IPS DF 6.9 (cell line): ENCODE data around the gene SCG3.
"Not testable (repeated sequence)": the region's sequence is repeated elsewhere in the genome, so short reads cannot be mapped to it uniquely, and the experiment has no call there.

Experiments
- DNase-seq: peaks from one replicate; pipeline ENCODE4 v3.0.0-alpha.2; 2013; ENCODE audit warnings: low read depth, low spot score
- H3K27ac ChIP-seq: one replicate; pipeline ENCODE4 v1.5.1; 2013; ENCODE audit warnings: low read length, control low read depth
- H3K27me3 ChIP-seq: 2 replicates; pipeline ENCODE4 v1.6.1; 2013; ENCODE audit warnings: mild to moderate bottlenecking, low read length; ENCODE audit not compliant: control insufficient read depth, insufficient read depth
- H3K36me3 ChIP-seq: 2 replicates; pipeline ENCODE4 v1.6.1; 2013; ENCODE audit warnings: low read length; ENCODE audit not compliant: control insufficient read depth, insufficient read depth
- H3K4me1 ChIP-seq: 2 replicates; pipeline ENCODE4 v1.6.1; 2013; ENCODE audit warnings: low read length; ENCODE audit not compliant: control insufficient read depth, insufficient read depth
- H3K4me3 ChIP-seq: 2 replicates; pipeline ENCODE4 v1.5.1; 2013; ENCODE audit warnings: mild to moderate bottlenecking, low read length
- H3K9me3 ChIP-seq: 2 replicates; pipeline ENCODE4 v1.6.1; 2013; ENCODE audit warnings: low read length, inconsistent platforms; ENCODE audit not compliant: control insufficient read depth, insufficient read depth
- WGBS: extraction: QIAGEN DNeasy Blood & Tissue Kit; methylation state at CpG from one replicate; pipeline ENCODE4 v1.1.7; 2013; ENCODE audit warnings: mixed read lengths, missing lambda C conversion rate; ENCODE audit not compliant: insufficient read length, insufficient coverage; 5-methylcytosine and 5-hydroxymethylcytosine counted together

Gene SCG3

GRCh38 chr15:51655401-51656057 is 25.8 kb upstream of the SCG3 start:
- WGBS: no CpG with 5 or more reads among the region's 24 CpGs
- not testable (repeated sequence) for H3K27ac ChIP-seq, H3K4me1 ChIP-seq

GRCh38 chr15:51658664-51659063 is 22.6 kb upstream of the SCG3 start:
- Histone ChIP-seq H3K27me3 (no peaks in the 10 kb centered on the region), H3K9me3 (no peaks in the 10 kb centered on the region), H3K36me3 (no peaks in the 10 kb centered on the region), H3K27ac (no peak overlapping the region), H3K4me1 (no peaks in the 10 kb centered on the region), H3K4me3 (no peak overlapping the region)
- WGBS: no CpG with 5 or more reads among the region's 3 CpGs
- DNase-seq: no peak

More at GRCh38 chr15:51655401-51656057, 25.8 kb upstream of the SCG3 start:
- not testable (repeated sequence) for H3K36me3 ChIP-seq, H3K4me3 ChIP-seq, DNase-seq, H3K27me3 ChIP-seq, H3K9me3 ChIP-seq

GRCh38 chr15:51661072-51661471 is 20.2 kb upstream of the SCG3 start:
- WGBS: no CpG with 5 or more reads among the region's 2 CpGs
- Histone ChIP-seq H3K27me3 (no peaks in the 10 kb centered on the region), H3K36me3 (no peaks in the 10 kb centered on the region), H3K27ac (no peak overlapping the region), H3K4me1 (no peaks in the 10 kb centered on the region), H3K4me3 (no peak overlapping the region), H3K9me3 (no peaks in the 10 kb centered on the region)
- DNase-seq: no peak

GRCh38 chr15:51667478-51667877 is 13.8 kb upstream of the SCG3 start:
- no peaks in the 10 kb centered on the region for H3K27me3 ChIP-seq
- peaks cover 2% of the 10 kb centered on the region; the same call in 1 of the 2 replicates for H3K4me1 ChIP-seq
- H3K27ac ChIP-seq: no peak overlapping the region
- H3K9me3 ChIP-seq: no peaks in the 10 kb centered on the region
- H3K4me3 ChIP-seq: no peak overlapping the region
- no peak for DNase-seq
- no CpG with 5 or more reads among the region's 6 CpGs for WGBS
- H3K36me3 ChIP-seq: no peaks in the 10 kb centered on the region

GRCh38 chr15:51668446-51668845 is 12.9 kb upstream of the SCG3 start:
- no peak overlapping the region for H3K27ac ChIP-seq
- no peaks in the 10 kb centered on the region for H3K36me3 ChIP-seq
- DNase-seq: no peak
- no peaks in the 10 kb centered on the region for H3K27me3 ChIP-seq
- H3K4me3 ChIP-seq: no peak overlapping the region
- peaks cover 2% of the 10 kb centered on the region; the same call in 1 of the 2 replicates for H3K4me1 ChIP-seq
- WGBS: no CpG with 5 or more reads among the region's 5 CpGs
- no peaks in the 10 kb centered on the region for H3K9me3 ChIP-seq

GRCh38 chr15:51669381-51669780 is 11.9 kb upstream of the SCG3 start:
- Histone ChIP-seq H3K27me3 (no peaks in the 10 kb centered on the region), H3K4me3 (no peak overlapping the region), H3K4me1 (peaks cover 2% of the 10 kb centered on the region; the same call in 1 of the 2 replicates), H3K27ac (no peak overlapping the region), H3K9me3 (no peaks in the 10 kb centered on the region), H3K36me3 (no peaks in the 10 kb centered on the region)
- DNase-seq: no peak
- no CpG with 5 or more reads among the region's 2 CpGs for WGBS

GRCh38 chr15:51672155-51672687 is 9.1 kb upstream of the SCG3 start:
- Histone ChIP-seq H3K27ac (no peak overlapping the region), H3K4me3 (no peak overlapping the region), H3K27me3 (no peaks in the 10 kb centered on the region), H3K36me3 (no peaks in the 10 kb centered on the region), H3K4me1 (peaks cover 2% of the 10 kb centered on the region; the same call in 1 of the 2 replicates), H3K9me3 (no peaks in the 10 kb centered on the region)
- no CpG with 5 or more reads among the region's 9 CpGs for WGBS
- no peak for DNase-seq

GRCh38 chr15:51672913-51673857 is 8.1 kb upstream of the SCG3 start:
- Histone ChIP-seq H3K27me3 (no peaks in the 10 kb centered on the region), H3K4me3 (no peak overlapping the region), H3K4me1 (peaks cover 2% of the 10 kb centered on the region; the same call in 1 of the 2 replicates), H3K9me3 (no peaks in the 10 kb centered on the region), H3K36me3 (no peaks in the 10 kb centered on the region), H3K27ac (no peak overlapping the region)
- DNase-seq: no peak
- WGBS: no CpG with 5 or more reads among the region's 2 CpGs

GRCh38 chr15:51675234-51675633 is 6.1 kb upstream of the SCG3 start:
- Histone ChIP-seq H3K9me3 (no peaks in the 10 kb centered on the region), H3K4me1 (peaks cover 2% of the 10 kb centered on the region; the same call in 1 of the 2 replicates), H3K36me3 (no peaks in the 10 kb centered on the region), H3K4me3 (no peak overlapping the region), H3K27me3 (no peaks in the 10 kb centered on the region), H3K27ac (no peak overlapping the region)
- no peak for DNase-seq
- no CpG with 5 or more reads among the region's 1 CpG for WGBS

- no peak overlapping the region for H3K27ac ChIP-seq
- no peak overlapping the region for H3K4me3 ChIP-seq
- peaks cover 1% of the 10 kb centered on the region; the same call in 1 of the 2 replicates for H3K4me1 ChIP-seq
- H3K27me3 ChIP-seq: no peaks in the 10 kb centered on the region
- no peaks in the 10 kb centered on the region for H3K9me3 ChIP-seq
- DNase-seq: no peak
- WGBS: no CpG with 5 or more reads among the region's 1 CpG
- H3K36me3 ChIP-seq: no peaks in the 10 kb centered on the region
These were observed 4.3 kb upstream of the SCG3 start for GRCh38 chr15:51677021-51677420.
